HG03565 (cell line): ENCODE results near the gene ERBB2.
"Not testable (repeated sequence)": the region's sequence is repeated elsewhere in the genome, so short reads cannot be mapped to it uniquely, and the experiment has no call there.

Source experiments
- ATAC-seq: cut with Tn5 transposase; IDR thresholded peaks from one replicate; pipeline ENCODE4 v1.9.1; 2021; ENCODE audit warnings: mild to moderate bottlenecking, moderate library complexity; ENCODE audit not compliant: unreplicated experiment

The ERBB2 gene

GRCh38 chr17:39722104-39722503, 22.2 kb downstream of the ERBB2 start:
- no peak for ATAC-seq

- no peak for ATAC-seq
Measured at GRCh38 chr17:39722965-39723848, 23.3 kb downstream of the ERBB2 start.

- ATAC-seq: no peak
Measured at GRCh38 chr17:39724731-39725130, 24.9 kb downstream of the ERBB2 start.

- not testable (repeated sequence) for ATAC-seq
Measured at GRCh38 chr17:39725923-39726322, 26.1 kb downstream of the ERBB2 start.

- no peak for ATAC-seq
Measured at GRCh38 chr17:39726617-39727016, 26.8 kb downstream of the ERBB2 start.

GRCh38 chr17:39727556-39727955, 27.7 kb downstream of the ERBB2 start:
- no peak for ATAC-seq

- no peak for ATAC-seq
Measured at GRCh38 chr17:39729280-39729851, 29.5 kb downstream of the ERBB2 start.

GRCh38 chr17:39730095-39730921, 30.4 kb downstream of the ERBB2 start, which contains the start of gene MIEN1:
Gene MIEN1, minus strand, starts transcription at chr17:39730532. Its CDS starts 37 bp downstream, at chr17:39730495.
- peak; percentile 83 for ATAC-seq

- ATAC-seq: no peak
Measured at GRCh38 chr17:39732586-39732985, 32.7 kb downstream of the ERBB2 start.

- ATAC-seq: no peak
Measured at GRCh38 chr17:39735882-39736281, 36.0 kb downstream of the ERBB2 start.

- no peak for ATAC-seq
Measured at GRCh38 chr17:39736319-39737165, 36.7 kb downstream of the ERBB2 start.

- ATAC-seq: no peak
Measured at GRCh38 chr17:39737206-39737759, 37.4 kb downstream of the ERBB2 start.

- no peak for ATAC-seq
Measured at GRCh38 chr17:39737760-39738567, 38.1 kb downstream of the ERBB2 start, which contains the start of gene GRB7. Gene GRB7, plus strand, starts transcription at chr17:39737938. Its CDS starts 4,364 bp downstream, at chr17:39742302.

- no peak for ATAC-seq
Measured at GRCh38 chr17:39738568-39738901, 38.7 kb downstream of the ERBB2 start.

GRCh38 chr17:39738983-39739884, 39.4 kb downstream of the ERBB2 start:
- ATAC-seq: no peak

GRCh38 chr17:39739885-39740356, 40.1 kb downstream of the ERBB2 start:
- no peak for ATAC-seq

GRCh38 chr17:39740357-39741111, 40.7 kb downstream of the ERBB2 start:
- ATAC-seq: no peak
